HepG2 (cell line): ENCODE results near the gene ADCY7. TPM values are rescaled to one million over a fixed set of nuclear protein-coding genes. Genes with fewer than 3 reads are reported as not detected.

Experiments
- AHR ChIP-seq: IDR thresholded peaks from 2 replicates; pipeline ENCODE4 v1.6.1; 2018; ENCODE audit warnings: missing genetic modification reagents, missing compliant biosample characterization
- ARID2 ChIP-seq: sonication (generic); formaldehyde crosslinking; IDR thresholded peaks from 2 replicates; pipeline ENCODE4 v1.8.1; 2022; ENCODE audit warnings: mild to moderate bottlenecking, missing genetic modification reagents, borderline replicate concordance
- EP300 ChIP-seq, 3 experiments: sonication (generic) in 1 of 3; formaldehyde crosslinking in 1 of 3; IDR thresholded peaks; 2 replicates each; pipeline versions ENCODE4 v1.5.1 to v1.6.1; 2011 to 2020; ENCODE audit warnings: low read depth in 2 of 3, low read length in 2 of 3, borderline replicate concordance in 1 of 3, improper control_type of control experiment in 1 of 3, mild to moderate bottlenecking in 1 of 3, missing genetic modification reagents in 1 of 3, moderate library complexity in 1 of 3
- GPBP1L1 ChIP-seq: sonication (generic); formaldehyde crosslinking; IDR thresholded peaks from 2 replicates; pipeline ENCODE4 v1.5.0; 2020; ENCODE audit warnings: mild to moderate bottlenecking, missing genetic modification reagents
- KDM5A ChIP-seq: fragments of 200-600 bp; sonication (generic); IDR thresholded peaks from 2 replicates; pipeline ENCODE4 v1.7.0; 2018; ENCODE audit warnings: antibody characterized with exemption, mild to moderate bottlenecking, low read length, borderline replicate concordance
- KLF11 ChIP-seq: IDR thresholded peaks from 2 replicates; pipeline ENCODE4 v1.6.1; 2016; ENCODE audit warnings: missing compliant biosample characterization
- MAFK ChIP-seq, 2 experiments: IDR thresholded peaks in 1 of 2; conservative IDR thresholded peaks in 1 of 2; 2 replicates each; pipeline ENCODE4 v1.6.1; 2011; ENCODE audit warnings: improper control_type of control experiment in 2 of 2, low read length in 2 of 2
- MNT ChIP-seq: fragments of 450-650 bp; IDR thresholded peaks from 2 replicates; pipeline ENCODE4 v1.6.1; 2016
- PLSCR1 ChIP-seq: sonication (generic); formaldehyde crosslinking; IDR thresholded peaks from 2 replicates; pipeline ENCODE4 v1.5.0; 2020; ENCODE audit warnings: missing genetic modification reagents, mild to moderate bottlenecking, borderline replicate concordance
- POLR2G ChIP-seq: fragments of 200-400 bp; formaldehyde crosslinking; IDR thresholded peaks from 2 replicates; pipeline ENCODE4 v1.6.1; 2018; ENCODE audit warnings: mild to moderate bottlenecking, low read depth, low read length, moderate library complexity
- RBM39 ChIP-seq: fragments of 200-400 bp; formaldehyde crosslinking; IDR thresholded peaks from one replicate; pipeline ENCODE4 v1.6.1; 2018; ENCODE audit warnings: antibody characterized with exemption, mild to moderate bottlenecking, low read depth, low read length; ENCODE audit not compliant: poor library complexity, severe bottlenecking
- RNF2 ChIP-seq: fragments of 450-650 bp; conservative IDR thresholded peaks from 2 replicates; pipeline ENCODE4 v1.6.1; 2016; ENCODE audit warnings: low read depth
- RORA ChIP-seq: sonication (generic); formaldehyde crosslinking; IDR thresholded peaks from 2 replicates; pipeline ENCODE4 v1.5.0; 2020; ENCODE audit warnings: mild to moderate bottlenecking, missing genetic modification reagents, moderate library complexity
- SNAI1 ChIP-seq: sonication (generic); formaldehyde crosslinking; IDR thresholded peaks from 2 replicates; pipeline ENCODE4 v1.5.0; 2020; ENCODE audit warnings: mild to moderate bottlenecking, missing genetic modification reagents, borderline replicate concordance
- TAF15 ChIP-seq: fragments of 200-400 bp; formaldehyde crosslinking; IDR thresholded peaks from one replicate; pipeline ENCODE4 v1.6.1; 2018; ENCODE audit warnings: mild to moderate bottlenecking, low read depth, low read length; ENCODE audit not compliant: poor library complexity, severe bottlenecking
- TCF7 ChIP-seq: sonication (generic); IDR thresholded peaks from 2 replicates; pipeline ENCODE4 v1.6.1; 2016; ENCODE audit warnings: antibody characterized with exemption, low read depth
- THAP11 ChIP-seq: IDR thresholded peaks from 2 replicates; pipeline ENCODE4 v1.6.1; 2016; ENCODE audit warnings: missing biosample characterization, missing genetic modification reagents
- ZBTB8A ChIP-seq: sonication (generic); formaldehyde crosslinking; IDR thresholded peaks from 2 replicates; pipeline ENCODE4 v1.4.0; 2020; ENCODE audit warnings: mild to moderate bottlenecking, low read depth, missing genetic modification reagents, borderline replicate concordance
- ZNF136 ChIP-seq: sonication (generic); formaldehyde crosslinking; IDR thresholded peaks from 2 replicates; pipeline ENCODE4 v1.8.1; 2022; ENCODE audit warnings: low read depth, mild to moderate bottlenecking, moderate library complexity, missing genetic modification reagents
- ZNF44 ChIP-seq: sonication (generic); formaldehyde crosslinking; IDR thresholded peaks from 2 replicates; pipeline ENCODE4 v1.5.1; 2020; ENCODE audit warnings: mild to moderate bottlenecking, missing genetic modification reagents
- ZNF672 ChIP-seq: sonication (generic); formaldehyde crosslinking; IDR thresholded peaks from 2 replicates; pipeline ENCODE4 v1.8.1; 2022; ENCODE audit warnings: missing genetic modification reagents
- ZNF780A ChIP-seq: sonication (generic); formaldehyde crosslinking; IDR thresholded peaks from 2 replicates; pipeline ENCODE4 v1.8.0; 2022; ENCODE audit warnings: mild to moderate bottlenecking, missing genetic modification reagents, moderate library complexity
- ZSCAN12 ChIP-seq: sonication (generic); formaldehyde crosslinking; IDR thresholded peaks from 2 replicates; pipeline ENCODE4 v1.9.0; 2021; ENCODE audit warnings: mild to moderate bottlenecking, missing genetic modification reagents
- polyA plus RNA-seq, 8 experiments: library from polyadenylated mRNA; depleted of rRNA in 3 of 8; stranded (reverse) in 7 of 8; unstranded in 1 of 8; fragments of >200 nt; fragmentation: Illumina TruSeq in 4 of 8; extraction: Trizol in 4 of 8; gene quantifications; 2 replicates each; pipeline versions ENCODE4 v1.2.1 to v1.2.3, GENCODE V29; 2011 to 2016; ENCODE audit warnings: low read depth in 4 of 8, missing spikeins in 1 of 8, mixed read lengths in 1 of 8; ENCODE audit not compliant: insufficient read depth in 1 of 8
- total RNA-seq, 5 experiments: library from RNA; depleted of rRNA; stranded (reverse); fragments of >200 nt; fragmentation: Illumina TruSeq; extraction: Trizol; gene quantifications; 2 replicates each; pipeline ENCODE4 v1.2.3, GENCODE V29; 2016; ENCODE audit warnings: low read depth in 1 of 5
- TF ChIP-seq, protein P1 (sequence below): sonication (generic); formaldehyde crosslinking; IDR thresholded peaks from 2 replicates; pipeline ENCODE4 v1.5.0; 2020; ENCODE audit warnings: missing genetic modification reagents

ADCY7 gene
- total and polyA plus RNA-seq, 2 of the 13 experiments (the other 11 are each of a cell fraction or from before 2014, with no cell fraction given) = 2.2 to 4.3 TPM

GRCh38 chr16:50309527-50310307, 43.4 kb downstream of the ADCY7 start (continued):
- TF ChIP-seq KDM5A = no peak
- no peak for TF ChIP-seq KLF11 (CRISPR knock-in tag)
- TF ChIP-seq MNT = no peak
- no peak for TF ChIP-seq ARID2 (CRISPR knock-in tag)
- TF ChIP-seq ZNF780A (CRISPR knock-in tag) = no peak
- TF ChIP-seq ZNF136 = no peak
- no peak for TF ChIP-seq THAP11 (CRISPR knock-in tag)
- TF ChIP-seq TAF15 = no peak
- TF ChIP-seq ZBTB8A (CRISPR knock-in tag) = no peak
- TF ChIP-seq, protein P1, sequence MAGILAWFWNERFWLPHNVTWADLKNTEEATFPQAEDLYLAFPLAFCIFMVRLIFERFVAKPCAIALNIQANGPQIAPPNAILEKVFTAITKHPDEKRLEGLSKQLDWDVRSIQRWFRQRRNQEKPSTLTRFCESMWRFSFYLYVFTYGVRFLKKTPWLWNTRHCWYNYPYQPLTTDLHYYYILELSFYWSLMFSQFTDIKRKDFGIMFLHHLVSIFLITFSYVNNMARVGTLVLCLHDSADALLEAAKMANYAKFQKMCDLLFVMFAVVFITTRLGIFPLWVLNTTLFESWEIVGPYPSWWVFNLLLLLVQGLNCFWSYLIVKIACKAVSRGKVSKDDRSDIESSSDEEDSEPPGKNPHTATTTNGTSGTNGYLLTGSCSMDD = no peak
- TF ChIP-seq SNAI1 (CRISPR knock-in tag) = no peak
- TF ChIP-seq RBM39 = no peak
- TF ChIP-seq TCF7 = no peak
- no peak for TF ChIP-seq ZSCAN12 (CRISPR knock-in tag)
- no peak for TF ChIP-seq ZNF44 (CRISPR knock-in tag)
- no peak for TF ChIP-seq MAFK (conservative IDR thresholded peaks at IDR 0.05 in 1 of 2, IDR thresholded peaks at IDR 0.05 in 1 of 2; ENCODE audit: low read length in 2 of 2)
- TF ChIP-seq ZNF672 = no peak
- no peak for TF ChIP-seq AHR
- TF ChIP-seq RORA (CRISPR knock-in tag) = no peak
- TF ChIP-seq PLSCR1 (CRISPR knock-in tag) = no peak
- no peak for TF ChIP-seq GPBP1L1
- TF ChIP-seq RNF2 = no peak
- peak in 1 of 2 experiments; percentile 33; a peak in 1 of 4 replicates for TF ChIP-seq EP300 (IDR thresholded peaks at IDR 0.05; ENCODE audit: low read depth in 2 of 2, low read length in 2 of 2)
- TF ChIP-seq EP300 (CRISPR knock-in tag; IDR thresholded peaks at IDR 0.05; ENCODE audit: borderline replicate concordance) = no peak
- TF ChIP-seq POLR2G = no peak
